ENCODE measurements around the gene ATP2A2.
"Not testable (repeated sequence)": the region's sequence is repeated elsewhere in the genome, so short reads cannot be mapped to it uniquely, and the experiment has no call there.

Gene ATP2A2

DNA sequence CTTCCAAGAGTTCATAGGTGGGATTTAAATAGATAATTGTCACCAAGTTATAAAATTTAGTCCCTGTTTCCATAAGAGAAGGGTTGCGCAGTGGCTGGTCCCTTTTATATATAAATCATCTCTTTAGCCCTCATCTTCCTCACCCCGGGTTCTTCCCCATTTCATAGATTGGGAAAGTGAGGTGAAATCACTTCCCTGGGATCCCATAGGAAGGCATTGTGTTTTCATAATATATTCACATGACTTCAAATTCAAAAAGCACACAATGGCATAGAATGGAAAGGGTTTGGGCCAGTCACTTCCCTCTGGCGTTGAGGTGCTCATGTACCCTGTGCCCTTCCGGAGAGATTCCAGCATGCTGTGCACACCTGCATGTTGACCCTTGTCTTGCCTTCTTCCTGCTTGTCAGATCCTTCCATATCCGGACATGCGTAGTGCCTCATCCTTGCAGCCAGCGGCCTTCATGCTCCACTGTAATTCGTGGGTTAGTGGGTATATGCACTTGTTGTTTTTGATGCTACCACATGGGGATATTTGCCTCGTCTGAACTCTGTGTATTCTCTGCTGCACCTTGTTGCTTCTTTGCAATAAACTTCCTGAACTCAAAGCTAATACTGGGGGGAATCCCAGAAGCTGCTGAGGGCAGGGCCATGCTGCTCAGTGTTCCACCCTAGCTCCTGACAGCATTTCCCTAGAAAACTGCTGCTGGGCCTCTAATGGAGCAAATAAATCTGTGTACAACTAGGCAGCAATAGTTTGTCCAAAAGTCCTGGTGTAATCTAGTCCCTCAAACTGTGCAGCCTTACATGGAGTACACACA is 62.9 kb downstream of the ATP2A2 start:
- no peak for DNase-seq

- no peak for DNase-seq
These were observed 63.6 kb downstream of the ATP2A2 start for GRCh38 chr12:110344657-110345056.

DNA sequence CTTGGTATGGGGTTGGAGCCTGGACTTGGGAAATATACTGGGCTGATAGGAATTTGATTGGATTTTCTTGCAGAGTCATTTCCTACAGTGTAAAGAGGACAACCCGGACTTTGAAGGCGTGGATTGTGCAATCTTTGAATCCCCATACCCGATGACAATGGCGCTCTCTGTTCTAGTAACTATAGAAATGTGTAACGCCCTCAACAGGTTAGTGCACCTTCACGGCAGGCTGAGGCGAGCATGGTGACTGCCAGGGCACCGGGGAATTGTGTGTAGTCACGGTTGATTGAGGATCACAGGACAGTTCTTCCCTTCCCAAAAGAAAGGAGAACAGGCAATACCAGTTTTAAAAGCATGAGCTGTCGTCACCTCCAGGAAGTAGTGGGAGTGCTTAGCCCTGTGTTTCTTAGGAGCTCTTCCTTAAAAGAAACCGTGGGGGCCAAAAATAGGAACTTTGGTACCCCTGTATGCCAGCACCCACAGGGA is 64.2 kb downstream of the ATP2A2 start:
- DNase-seq: no peak

DNA sequence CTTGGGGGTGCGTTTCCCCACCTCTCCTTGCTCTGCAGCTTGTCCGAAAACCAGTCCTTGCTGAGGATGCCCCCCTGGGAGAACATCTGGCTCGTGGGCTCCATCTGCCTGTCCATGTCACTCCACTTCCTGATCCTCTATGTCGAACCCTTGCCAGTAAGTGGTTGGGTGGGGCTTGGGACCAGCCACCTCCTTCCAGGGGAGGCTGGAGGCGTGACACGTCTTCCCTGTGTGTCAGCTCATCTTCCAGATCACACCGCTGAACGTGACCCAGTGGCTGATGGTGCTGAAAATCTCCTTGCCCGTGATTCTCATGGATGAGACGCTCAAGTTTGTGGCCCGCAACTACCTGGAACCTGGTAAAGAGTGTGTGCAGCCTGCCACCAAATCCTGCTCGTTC is 64.9 kb downstream of the ATP2A2 start:
- DNase-seq: no peak

GRCh38 chr12:110347767-110348166 is 66.7 kb downstream of the ATP2A2 start:
- DNase-seq: no peak

- DNase-seq: no peak
These were observed 67.5 kb downstream of the ATP2A2 start for GRCh38 chr12:110348431-110349059.

GRCh38 chr12:110349096-110349495 is 68.0 kb downstream of the ATP2A2 start:
- no peak for DNase-seq

DNA sequence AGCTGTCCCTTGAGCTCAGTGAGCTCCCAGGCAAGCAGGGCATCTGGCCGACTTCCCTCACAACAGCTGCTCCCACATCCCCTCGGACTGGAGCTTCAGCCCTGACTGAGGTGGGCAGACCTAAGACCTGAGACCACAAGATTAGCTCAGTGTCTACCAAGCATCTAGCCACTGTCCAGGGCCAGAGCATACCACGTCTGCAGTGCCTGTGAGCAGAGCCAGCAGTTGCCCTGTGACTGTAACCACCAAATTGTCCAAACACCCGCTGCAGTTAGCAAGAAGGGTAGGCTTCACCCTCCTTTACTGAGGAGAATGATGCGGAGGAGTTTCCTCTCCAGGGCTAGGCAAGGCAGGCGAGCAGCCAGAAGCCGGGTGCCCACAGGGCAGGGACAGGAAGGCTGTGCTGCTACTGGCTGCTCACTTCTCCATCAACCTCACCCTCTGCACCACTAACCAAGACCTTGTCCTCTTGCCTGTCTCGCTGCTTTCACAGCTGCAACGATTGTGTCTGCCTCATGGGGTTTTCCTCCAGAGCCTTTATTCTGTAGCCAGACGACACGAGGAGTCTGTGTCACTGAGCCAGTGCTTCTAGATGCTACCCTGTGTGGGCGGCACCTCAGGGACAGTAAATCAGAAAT is 68.6 kb downstream of the ATP2A2 start:
- no peak for DNase-seq

DNA sequence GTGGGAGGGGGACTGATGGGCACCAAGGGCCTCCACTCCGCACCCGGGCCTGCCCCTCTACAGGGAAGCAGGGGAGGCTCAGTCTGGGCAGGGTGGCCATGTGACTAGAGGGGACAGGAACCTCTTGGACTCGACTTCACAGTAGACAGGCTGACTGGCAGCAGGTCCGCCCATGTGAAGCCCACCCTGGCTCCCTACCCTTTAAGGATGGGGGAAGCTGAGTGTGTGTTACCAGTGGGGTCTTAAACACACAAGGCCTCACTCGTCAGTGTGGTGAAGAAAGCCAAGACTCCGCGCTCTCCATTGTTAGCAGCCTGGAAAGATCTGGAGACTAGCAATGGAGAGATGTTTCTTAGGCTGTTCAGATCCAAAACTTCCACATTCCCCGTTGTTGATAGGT is 70.1 kb downstream of the ATP2A2 start:
- no peak for DNase-seq

DNA sequence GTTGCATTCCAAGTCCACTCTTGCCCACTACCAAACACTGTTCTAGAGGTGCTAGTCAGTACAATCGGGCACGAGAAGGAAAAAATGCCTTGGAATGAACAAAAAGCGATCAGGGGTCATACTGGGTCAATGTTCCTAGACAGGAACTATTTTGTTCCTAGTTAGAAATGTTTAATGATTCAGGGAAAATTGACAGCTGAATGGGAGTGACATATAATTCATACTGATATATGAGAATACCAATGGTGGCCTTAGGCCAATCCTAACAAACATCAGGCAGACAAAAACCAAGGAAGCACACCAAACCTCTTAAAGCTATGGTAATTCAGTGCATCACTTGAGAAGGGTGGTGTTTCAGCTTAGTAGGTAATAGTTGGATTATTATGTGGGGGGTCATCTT is 71.4 kb downstream of the ATP2A2 start:
- DNase-seq: no peak

- no peak for DNase-seq
These were observed 72.3 kb downstream of the ATP2A2 start for GRCh38 chr12:110353211-110353965.

DNA sequence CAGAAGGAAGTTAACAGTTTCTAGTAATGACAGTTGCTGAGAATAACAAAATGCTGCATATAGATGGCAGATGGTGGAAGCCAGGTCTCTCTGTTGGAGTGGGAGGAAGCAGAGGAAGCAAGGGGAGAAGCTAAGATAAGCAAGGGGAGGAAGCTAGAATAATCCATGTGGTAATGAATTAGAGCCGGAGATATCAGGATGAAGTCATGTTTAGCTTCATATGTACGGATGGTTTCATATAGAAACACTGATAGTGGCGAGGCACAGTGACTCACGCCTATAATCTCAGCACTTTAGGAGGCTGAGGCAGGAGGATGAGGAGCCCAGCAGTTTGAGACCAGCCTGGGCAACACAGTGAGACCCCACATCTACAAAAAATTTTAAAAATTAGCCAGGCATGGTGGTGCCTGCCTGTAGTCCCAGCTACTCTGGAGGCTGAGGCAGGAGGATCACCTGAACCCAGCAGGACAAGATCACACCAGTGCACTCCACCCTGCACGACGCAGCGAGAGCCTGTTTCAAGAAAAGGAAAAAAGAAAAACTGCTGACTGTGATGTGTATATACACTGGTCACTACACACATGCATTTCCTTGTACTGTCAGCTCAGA is 73.2 kb downstream of the ATP2A2 start:
- DNase-seq: no peak

DNA sequence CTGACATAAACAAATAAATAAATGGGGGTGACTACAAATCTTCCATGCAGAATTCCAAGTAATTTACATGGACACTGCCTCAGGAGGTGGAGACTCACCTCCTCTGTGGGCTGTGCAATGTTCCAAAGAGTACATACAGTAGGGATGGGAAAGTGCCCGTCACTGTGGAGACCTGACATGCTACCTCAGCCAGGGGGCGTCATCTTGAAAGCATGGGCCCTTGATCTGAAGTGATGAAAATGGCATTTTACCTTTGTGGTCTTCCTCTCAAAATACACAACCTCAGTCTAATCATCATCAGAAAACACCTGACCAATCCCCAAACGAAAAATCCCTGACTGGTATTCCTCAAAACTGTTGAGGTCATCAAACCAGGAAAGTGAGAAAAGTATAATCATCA is 74.0 kb downstream of the ATP2A2 start:
- no peak for DNase-seq

GRCh38 chr12:110358384-110359097 is 77.5 kb downstream of the ATP2A2 start:
- DNase-seq: not testable (repeated sequence)

GRCh38 chr12:110361216-110361615 is 80.2 kb downstream of the ATP2A2 start:
- DNase-seq: no peak

DNA sequence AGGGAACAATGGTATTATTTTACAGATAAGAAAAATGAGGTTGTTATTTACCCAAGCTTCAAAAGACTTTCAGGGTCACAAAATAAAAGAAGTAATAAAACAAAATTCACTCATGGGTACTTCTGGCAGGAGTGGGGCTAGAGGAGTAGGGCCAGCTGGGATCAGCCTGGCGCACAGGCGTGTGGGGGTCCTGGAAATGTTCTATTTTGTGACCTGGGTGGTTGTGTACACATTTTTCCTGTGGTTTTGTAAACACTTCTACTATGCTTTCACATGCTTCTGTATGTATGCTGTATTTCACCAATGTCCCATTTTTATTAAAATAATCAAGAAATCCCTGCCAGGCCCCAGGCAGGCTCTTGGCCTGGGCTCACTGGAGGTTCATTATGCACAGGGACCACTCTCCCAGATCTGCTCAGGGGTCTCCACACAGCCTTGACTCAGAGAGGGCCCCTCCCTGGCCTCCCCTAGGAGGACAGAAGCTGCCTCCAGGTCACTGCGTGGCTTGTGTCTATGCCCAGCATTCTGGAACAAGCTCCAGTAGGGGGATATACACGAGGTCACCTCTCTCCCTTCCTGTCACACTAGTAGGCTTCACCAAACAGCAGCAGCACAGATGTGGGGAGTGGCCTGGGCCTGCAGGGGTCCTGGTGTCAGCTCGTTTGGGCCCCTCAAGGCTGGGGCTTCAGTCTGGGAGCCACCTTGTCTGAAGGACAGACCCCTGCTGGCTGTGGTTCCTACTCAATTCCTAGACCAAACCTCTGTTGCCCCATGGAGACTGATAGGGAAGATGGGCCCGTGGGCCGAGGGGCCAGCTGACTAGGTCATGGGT is 84.7 kb downstream of the ATP2A2 start:
- DNase-seq: no peak

GRCh38 chr12:110366321-110367142 is 85.5 kb downstream of the ATP2A2 start:
- DNase-seq: no peak

- no peak for DNase-seq
These were observed 86.3 kb downstream of the ATP2A2 start for GRCh38 chr12:110367181-110367864.

DNA sequence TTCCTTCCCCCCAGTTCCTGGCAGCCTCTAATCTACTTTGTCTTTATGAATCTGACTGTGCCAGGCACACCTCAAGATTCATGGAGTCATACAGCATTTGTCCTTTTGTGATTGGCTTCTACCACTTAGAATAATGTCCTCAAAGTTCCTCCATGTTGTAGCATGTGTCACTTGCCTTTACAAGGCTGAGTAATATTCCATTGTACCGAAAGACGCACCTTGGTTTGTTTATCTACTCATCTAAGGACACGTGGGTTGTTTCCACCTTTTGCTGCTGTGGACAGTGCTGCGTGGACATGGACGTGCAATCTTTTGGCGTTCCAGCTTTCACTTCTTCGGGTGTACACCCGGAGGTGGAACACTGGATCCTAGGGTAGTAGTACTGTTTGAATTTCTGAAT is 88.9 kb downstream of the ATP2A2 start:
- DNase-seq: no peak
